ENCODE results near the gene AGXT2.

The AGXT2 gene

DNA sequence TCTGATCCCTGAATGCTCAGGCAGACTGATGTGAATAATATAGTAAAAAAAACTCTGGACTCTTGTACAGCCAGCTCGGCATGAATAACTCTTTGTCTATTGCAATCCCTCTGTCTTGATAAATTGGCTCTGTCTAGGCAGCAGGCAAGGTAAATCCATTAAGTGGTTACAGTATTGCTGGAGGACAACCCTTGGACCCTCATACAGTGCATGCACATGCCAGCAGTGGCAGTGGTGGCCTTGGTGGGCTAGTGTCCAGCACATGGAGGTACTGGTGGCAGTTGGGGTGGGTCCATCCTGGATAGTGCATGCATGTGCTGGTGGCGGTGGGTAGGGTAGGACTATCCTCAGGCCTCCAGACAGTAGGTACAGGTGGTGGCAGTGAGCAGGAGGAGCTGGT, 79.5 kb downstream of the AGXT2 start:
- no peak for DNase-seq (ENCODE audit: low read depth, low spot score)

DNA sequence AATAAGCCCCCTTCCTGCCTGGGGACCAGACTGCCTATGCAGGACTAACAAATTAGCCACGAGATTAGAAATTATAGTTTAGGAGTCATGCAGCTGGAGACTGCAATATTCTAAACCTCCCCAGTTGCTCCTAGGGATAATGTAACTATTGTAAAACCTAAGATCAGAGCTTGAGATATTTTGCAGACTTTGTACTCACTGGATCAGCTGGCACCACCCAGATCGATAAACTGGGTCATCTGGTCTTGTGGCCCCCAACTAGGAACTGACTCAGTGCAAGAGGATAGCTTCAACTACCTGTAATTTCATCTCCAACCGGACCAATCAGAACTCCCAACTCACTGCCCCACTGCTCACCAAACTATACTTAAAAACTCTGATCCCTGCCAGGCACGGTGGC, 80.2 kb downstream of the AGXT2 start:
- DNase-seq (ENCODE audit: low read depth, low spot score), result no peak

DNA sequence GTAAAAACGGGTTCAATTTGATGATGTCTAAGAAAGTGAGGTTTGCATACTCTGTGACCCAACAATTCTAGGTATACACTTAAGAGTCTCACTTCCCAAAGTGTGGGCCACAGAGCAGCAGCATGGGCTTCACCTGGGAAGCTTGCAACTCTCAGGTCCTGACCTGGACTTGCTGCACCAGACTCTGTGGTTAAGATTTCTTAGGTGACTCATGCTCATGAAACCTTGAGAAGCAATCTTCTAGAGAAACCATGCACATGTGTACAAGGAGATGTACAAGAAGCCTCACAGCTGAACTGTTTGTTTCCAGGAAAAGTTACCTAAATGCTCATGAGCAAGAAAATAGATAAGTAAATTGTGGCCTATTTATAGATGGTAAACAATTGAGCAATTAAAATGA, 88.4 kb downstream of the AGXT2 start:
- DNase-seq (ENCODE audit: low read depth, low spot score), result no peak

DNA sequence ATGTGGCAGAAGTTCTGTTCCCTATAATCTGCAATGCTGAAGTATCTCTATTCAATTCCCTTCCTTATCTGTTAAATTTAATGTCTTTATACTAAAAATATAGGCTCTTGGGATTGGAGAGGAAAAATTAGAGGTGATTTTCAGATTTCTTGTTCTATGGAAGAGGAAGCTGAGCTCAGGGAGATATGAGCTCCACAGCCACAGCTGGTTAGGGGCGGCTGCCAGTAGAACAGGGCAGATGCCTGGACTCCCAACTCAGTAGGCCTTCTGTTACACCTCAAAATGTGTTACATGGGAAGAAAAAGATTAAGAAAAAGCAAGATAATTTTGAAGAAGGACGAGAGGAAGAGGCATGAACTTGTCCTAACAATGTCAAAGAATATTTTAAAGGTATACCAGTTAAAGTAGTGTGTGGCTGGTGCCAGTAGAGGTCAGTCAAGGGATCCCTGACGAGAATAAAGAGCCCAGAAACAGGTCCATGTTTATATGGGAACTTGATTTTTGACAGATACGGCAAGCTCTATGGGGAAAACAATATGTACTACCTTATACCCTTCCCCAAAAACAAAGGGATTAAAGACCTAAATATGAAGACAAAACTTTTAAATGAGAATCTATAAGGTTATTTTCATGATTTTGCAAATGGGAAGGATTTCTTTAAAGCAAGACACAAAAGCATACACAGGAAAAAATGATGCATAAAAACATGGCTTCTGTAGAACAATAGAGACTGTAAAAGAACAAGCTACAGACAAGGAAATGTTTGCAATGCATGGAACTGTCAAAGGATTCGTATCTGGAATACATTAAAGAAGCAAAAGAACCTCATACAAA, 89.7 kb downstream of the AGXT2 start:
- DNase-seq (ENCODE audit: low read depth, low spot score), result no peak

DNA sequence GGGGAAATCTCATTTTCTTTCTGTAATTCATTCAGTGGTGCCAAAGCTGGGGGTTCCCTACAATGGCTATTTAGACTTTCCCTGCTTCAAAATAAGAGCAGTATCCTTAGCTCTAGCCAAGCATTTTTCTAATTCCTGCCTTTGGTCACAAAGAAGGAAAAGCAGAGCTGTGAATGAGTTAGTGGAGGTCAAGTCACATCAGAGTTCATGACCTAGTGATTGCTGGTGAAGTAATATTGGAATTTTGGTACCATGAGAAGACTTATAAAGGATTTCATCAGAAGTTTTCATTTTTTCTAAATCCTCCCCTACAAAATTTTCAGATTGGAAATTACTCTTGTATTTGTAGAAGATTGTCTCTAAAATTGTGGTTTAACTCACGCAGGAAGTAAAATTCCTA, 90.4 kb downstream of the AGXT2 start:
- DNase-seq (ENCODE audit: low read depth, low spot score), result no peak

Data from iPS DF 19.7 (cell line).